Superior temporal gyrus (tissue), 1 donor: ENCODE measurements around the gene SEC22B.
"Not testable (repeated sequence)": the region's sequence is repeated elsewhere in the genome, so short reads cannot be mapped to it uniquely, and the experiment has no call there.

Experiments used
- DNase-seq: peaks from one replicate; pipeline ENCODE4 v3.0.0-alpha.2; 2016; ENCODE audit errors: extremely low spot score

The SEC22B gene

GRCh38 chr1:120145806-120146205, 30.5 kb downstream of the SEC22B start:
- not testable (repeated sequence) for DNase-seq

- not testable (repeated sequence) for DNase-seq
Observed at GRCh38 chr1:120144626-120145025, 31.7 kb downstream of the SEC22B start.

- DNase-seq: not testable (repeated sequence)
Observed at GRCh38 chr1:120144169-120144568, 32.2 kb downstream of the SEC22B start.

- not testable (repeated sequence) for DNase-seq
Observed at GRCh38 chr1:120143334-120143733, 33.0 kb downstream of the SEC22B start.

- DNase-seq: not testable (repeated sequence)
Observed at GRCh38 chr1:120142512-120143263, 33.6 kb downstream of the SEC22B start.

GRCh38 chr1:120141865-120142264, 34.5 kb downstream of the SEC22B start:
- DNase-seq: not testable (repeated sequence)

- DNase-seq: not testable (repeated sequence)
Observed at GRCh38 chr1:120140656-120141265, 35.6 kb downstream of the SEC22B start.

- not testable (repeated sequence) for DNase-seq
Observed at GRCh38 chr1:120136086-120136485, 40.2 kb downstream of the SEC22B start.

- not testable (repeated sequence) for DNase-seq
Observed at GRCh38 chr1:120133928-120134325, 42.4 kb downstream of the SEC22B start.

- peak; percentile 9 for DNase-seq
Observed at GRCh38 chr1:120133228-120133927, 42.9 kb downstream of the SEC22B start.

- not testable (repeated sequence) for DNase-seq
Observed at GRCh38 chr1:120132406-120132763, 43.9 kb downstream of the SEC22B start.

- DNase-seq: not testable (repeated sequence)
Observed at GRCh38 chr1:120131611-120132405, 44.5 kb downstream of the SEC22B start.

GRCh38 chr1:120127921-120128320, 48.4 kb downstream of the SEC22B start:
- not testable (repeated sequence) for DNase-seq

GRCh38 chr1:120126216-120126615, 50.1 kb downstream of the SEC22B start:
- DNase-seq: not testable (repeated sequence)

GRCh38 chr1:120124628-120125027, 51.7 kb downstream of the SEC22B start:
- DNase-seq: not testable (repeated sequence)

GRCh38 chr1:120123813-120124510, 52.4 kb downstream of the SEC22B start:
- not testable (repeated sequence) for DNase-seq

GRCh38 chr1:120122262-120122893, 53.9 kb downstream of the SEC22B start:
- not testable (repeated sequence) for DNase-seq

- not testable (repeated sequence) for DNase-seq
Observed at GRCh38 chr1:120121830-120122229, 54.5 kb downstream of the SEC22B start.

- not testable (repeated sequence) for DNase-seq
Observed at GRCh38 chr1:120120525-120120924, 55.8 kb downstream of the SEC22B start.

- DNase-seq: not testable (repeated sequence)
Observed at GRCh38 chr1:120117371-120118177, 58.7 kb downstream of the SEC22B start.
